Mucosa of stomach (tissue), 1 donor: ENCODE measurements around the gene GLO1.

Experiments used
- H3K27me3 ChIP-seq: one replicate; pipeline ENCODE4 v1.7.0; 2013; ENCODE audit warnings: mild to moderate bottlenecking, low read length; ENCODE audit not compliant: control insufficient read depth, insufficient read depth
- H3K36me3 ChIP-seq: one replicate; pipeline ENCODE4 v1.7.0; 2013; ENCODE audit warnings: low read length; ENCODE audit not compliant: control insufficient read depth, insufficient read depth
- H3K4me1 ChIP-seq: one replicate; pipeline ENCODE4 v1.7.0; 2013; ENCODE audit warnings: mild to moderate bottlenecking, low read length; ENCODE audit not compliant: control insufficient read depth, insufficient read depth
- H3K4me3 ChIP-seq: one replicate; pipeline ENCODE4 v1.7.0; 2013; ENCODE audit warnings: low read length
- H3K9ac ChIP-seq: one replicate; pipeline ENCODE4 v1.7.0; 2013; ENCODE audit warnings: mild to moderate bottlenecking, low read length, moderate library complexity
- H3K9me3 ChIP-seq: one replicate; pipeline ENCODE4 v1.7.0; 2013; ENCODE audit warnings: mild to moderate bottlenecking, low read length, moderate library complexity; ENCODE audit not compliant: control insufficient read depth
- donor health status: Pancreatic carcinoma.

Gene GLO1

DNA sequence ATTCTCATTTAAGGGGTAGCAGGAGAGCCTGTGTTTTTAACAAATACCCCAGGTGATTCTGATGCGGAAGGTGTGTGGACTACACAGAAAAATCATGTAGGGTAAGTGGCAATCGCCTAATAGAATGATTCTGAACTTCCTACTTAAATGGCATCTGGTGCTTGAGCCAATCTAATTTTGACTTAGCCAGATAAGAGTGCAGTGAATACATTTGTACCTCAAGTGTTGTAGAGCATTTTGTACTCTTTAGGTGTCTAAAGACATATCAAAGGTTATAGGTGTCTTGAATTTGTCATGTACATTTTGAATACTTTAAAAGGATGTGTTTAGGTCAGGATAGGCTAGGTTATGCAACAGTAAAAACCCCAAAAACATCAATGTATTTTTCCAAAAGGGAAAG, 53.2 kb downstream of the GLO1 start:
- H3K9me3 ChIP-seq, result no peaks in the 10 kb centered on the region
- no peak overlapping the region for H3K4me3 ChIP-seq
- no peaks in the 10 kb centered on the region for H3K27me3 ChIP-seq
- no peak overlapping the region for H3K9ac ChIP-seq
- H3K4me1 ChIP-seq, result no peaks in the 10 kb centered on the region
- H3K36me3 ChIP-seq, result no peaks in the 10 kb centered on the region

- H3K36me3 ChIP-seq, result no peaks in the 10 kb centered on the region
- no peak overlapping the region for H3K9ac ChIP-seq
- no peaks in the 10 kb centered on the region for H3K9me3 ChIP-seq
- H3K4me3 ChIP-seq, result no peak overlapping the region
- H3K27me3 ChIP-seq, result no peaks in the 10 kb centered on the region
- H3K4me1 ChIP-seq, result no peaks in the 10 kb centered on the region
Observed at GRCh38 chr6:38648629-38649028, 54.3 kb downstream of the GLO1 start.

DNA sequence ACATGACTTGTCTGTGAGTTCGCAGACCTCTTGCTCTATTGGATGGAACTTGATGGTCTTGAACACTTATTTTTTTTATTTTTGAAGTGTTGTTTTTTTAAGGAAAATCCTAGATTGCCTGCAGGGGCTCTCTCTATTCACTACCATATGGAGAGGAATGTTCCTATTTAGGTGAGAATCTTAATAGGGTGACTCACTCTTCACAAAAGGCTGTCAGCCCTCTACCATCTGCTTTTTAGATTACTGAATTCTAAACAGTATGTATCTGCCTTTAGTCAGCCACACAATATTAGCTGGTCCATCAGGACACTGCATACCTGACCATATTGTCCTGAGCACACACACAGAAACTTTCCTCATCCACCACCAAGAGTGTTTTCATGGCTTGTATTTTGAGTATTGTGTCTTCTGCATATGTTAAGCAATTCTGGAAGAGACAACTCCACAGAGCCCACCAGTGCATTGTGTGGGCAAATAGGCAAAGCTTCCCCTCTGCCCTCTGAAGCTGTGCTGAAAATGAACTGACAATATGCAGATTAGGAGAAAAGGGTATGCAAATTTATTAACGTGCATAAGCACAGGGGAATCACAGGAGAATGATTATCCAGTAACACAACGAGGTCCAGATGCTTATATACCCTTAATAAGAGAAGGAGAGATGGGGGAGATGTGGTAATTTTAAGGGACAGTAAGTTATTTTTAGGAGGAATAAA, 56.6 kb downstream of the GLO1 start:
- Histone ChIP-seq H3K4me1 (no peaks in the 10 kb centered on the region), H3K36me3 (no peaks in the 10 kb centered on the region), H3K27me3 (no peaks in the 10 kb centered on the region), H3K9me3 (no peaks in the 10 kb centered on the region), H3K9ac (no peak overlapping the region), H3K4me3 (no peak overlapping the region)

- H3K36me3 ChIP-seq, result no peaks in the 10 kb centered on the region
- no peaks in the 10 kb centered on the region for H3K9me3 ChIP-seq
- no peaks in the 10 kb centered on the region for H3K27me3 ChIP-seq
- no peak overlapping the region for H3K9ac ChIP-seq
- H3K4me1 ChIP-seq, result no peaks in the 10 kb centered on the region
- H3K4me3 ChIP-seq, result no peak overlapping the region
Observed at GRCh38 chr6:38644951-38645350, 58.0 kb downstream of the GLO1 start.

DNA sequence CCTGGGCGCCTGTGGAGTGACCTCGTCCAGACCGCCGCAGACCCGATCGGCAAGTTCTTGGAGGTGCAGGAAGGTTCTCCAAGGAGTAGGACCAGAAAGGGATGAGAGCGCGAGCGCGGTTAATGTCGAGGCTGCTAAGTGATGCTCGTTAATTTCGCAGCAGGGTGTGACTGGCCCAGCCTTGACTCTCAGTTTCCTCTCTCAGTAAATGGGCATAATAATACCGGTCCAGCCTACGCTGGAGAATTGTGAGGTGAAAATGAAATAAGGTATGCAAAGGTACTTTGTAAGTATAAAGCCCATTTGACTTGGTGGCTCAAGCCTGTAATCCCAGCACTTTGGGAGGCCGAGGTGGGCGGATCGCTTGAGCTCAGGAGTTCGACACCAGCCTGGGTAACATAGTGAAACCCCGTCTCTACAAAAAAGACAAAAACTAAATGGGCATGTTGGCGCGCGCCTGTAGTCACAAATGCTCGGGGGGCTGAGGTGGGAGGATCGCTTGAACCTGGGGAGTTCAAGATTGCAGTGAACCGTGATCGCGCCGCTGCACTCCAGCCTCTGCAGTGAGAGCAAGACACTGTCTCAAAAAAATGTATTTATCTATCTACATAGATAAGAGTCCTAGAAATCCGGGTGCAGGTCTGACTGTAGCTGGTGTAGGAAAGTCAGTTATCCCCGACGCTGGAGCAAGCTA, 62.6 kb downstream of the GLO1 start:
- H3K9ac ChIP-seq, result peak overlapping the region; percentile 91
- H3K4me3 ChIP-seq, result peak overlapping the region; percentile 84
- H3K4me1 ChIP-seq, result peaks cover 14% of the 10 kb centered on the region
- no peaks in the 10 kb centered on the region for H3K27me3 ChIP-seq
- H3K9me3 ChIP-seq, result no peaks in the 10 kb centered on the region
- no peaks in the 10 kb centered on the region for H3K36me3 ChIP-seq

DNA sequence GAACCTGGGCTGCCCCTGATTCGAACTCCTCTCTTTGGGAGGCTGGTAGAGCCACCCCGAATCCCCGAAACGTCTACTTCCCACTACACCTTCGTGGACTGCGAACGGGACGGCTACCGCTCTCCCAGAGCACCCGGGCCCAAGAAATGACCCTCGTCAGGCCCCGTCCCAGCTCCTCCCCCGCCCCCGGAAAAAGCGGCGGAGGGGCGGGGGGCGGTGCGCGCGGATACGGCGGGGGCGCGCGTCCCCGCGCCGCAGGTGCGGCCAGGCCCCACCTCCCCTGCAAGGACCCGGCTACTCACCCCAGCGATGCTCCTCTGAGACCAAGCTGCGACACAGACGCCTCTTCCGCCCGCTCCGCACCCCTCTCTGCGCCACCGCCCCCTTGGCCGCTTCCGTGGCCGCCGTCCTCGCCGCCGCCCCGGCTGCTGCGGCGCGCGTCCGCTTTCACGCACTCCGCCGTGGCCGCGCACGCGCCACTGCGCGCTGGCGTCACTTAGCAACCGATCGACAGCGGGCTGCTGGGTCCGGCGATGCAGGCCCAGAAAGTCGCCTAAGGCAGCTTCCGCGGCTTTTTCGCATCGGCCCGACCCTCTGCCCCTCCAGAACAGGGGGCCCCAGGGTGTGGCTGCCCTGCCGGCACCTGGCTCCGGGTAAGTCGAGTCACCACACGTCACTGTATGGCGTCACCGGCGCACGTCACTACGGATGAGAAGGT, 63.3 kb downstream of the GLO1 start, which contains the start of gene BTBD9:
Gene BTBD9, minus strand, starts transcription at position 432 of the 718 bp plus-strand sequence.
- Histone ChIP-seq H3K4me1 (peaks cover 16% of the 10 kb centered on the region), H3K27me3 (no peaks in the 10 kb centered on the region), H3K9ac (peak within 1 kb of the TSS; percentile 91), H3K9me3 (no peaks in the 10 kb centered on the region), H3K4me3 (peak within 1 kb of the TSS; percentile 84), H3K36me3 (no peaks in the 10 kb centered on the region)

GRCh38 chr6:38638941-38639497, 63.9 kb downstream of the GLO1 start:
- H3K36me3 ChIP-seq, result no peaks in the 10 kb centered on the region
- peak overlapping the region; percentile 84 for H3K4me3 ChIP-seq
- H3K9me3 ChIP-seq, result no peaks in the 10 kb centered on the region
- peaks cover 18% of the 10 kb centered on the region for H3K4me1 ChIP-seq
- peak overlapping the region; percentile 91 for H3K9ac ChIP-seq
- H3K27me3 ChIP-seq, result no peaks in the 10 kb centered on the region

- Histone ChIP-seq H3K27me3 (no peaks in the 10 kb centered on the region), H3K9ac (no peak overlapping the region), H3K4me3 (no peak overlapping the region), H3K9me3 (no peaks in the 10 kb centered on the region), H3K36me3 (no peaks in the 10 kb centered on the region), H3K4me1 (peaks cover 25% of the 10 kb centered on the region)
Observed at GRCh38 chr6:38637756-38638155, 65.2 kb downstream of the GLO1 start.

- Histone ChIP-seq H3K36me3 (no peaks in the 10 kb centered on the region), H3K4me1 (peaks cover 25% of the 10 kb centered on the region), H3K9ac (no peak overlapping the region), H3K27me3 (no peaks in the 10 kb centered on the region), H3K9me3 (no peaks in the 10 kb centered on the region), H3K4me3 (no peak overlapping the region)
Observed at GRCh38 chr6:38636027-38636426, 66.9 kb downstream of the GLO1 start.

GRCh38 chr6:38634518-38634917, 68.4 kb downstream of the GLO1 start:
- H3K36me3 ChIP-seq, result no peaks in the 10 kb centered on the region
- H3K9ac ChIP-seq, result no peak overlapping the region
- no peak overlapping the region for H3K4me3 ChIP-seq
- H3K4me1 ChIP-seq, result peaks cover 25% of the 10 kb centered on the region
- no peaks in the 10 kb centered on the region for H3K9me3 ChIP-seq
- H3K27me3 ChIP-seq, result no peaks in the 10 kb centered on the region

DNA sequence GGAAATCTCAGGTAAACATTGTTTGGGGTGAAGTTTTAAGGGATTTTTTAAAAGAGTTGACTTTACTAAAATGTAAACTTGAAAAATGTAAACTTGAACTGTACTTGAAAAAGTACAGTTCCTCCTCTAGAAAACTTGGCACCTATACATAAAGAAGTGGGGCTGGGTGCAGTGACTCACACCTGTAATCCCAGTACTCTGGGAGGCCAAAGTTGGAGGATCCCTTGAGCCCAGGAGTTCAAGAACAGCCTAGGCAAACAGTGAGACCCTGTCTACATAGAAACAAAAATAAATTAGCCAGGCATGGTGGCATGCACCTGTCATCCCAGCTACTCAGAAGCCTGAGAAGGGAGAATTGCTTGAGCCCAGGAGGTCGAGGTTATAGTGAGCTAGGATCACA, 70.5 kb downstream of the GLO1 start:
- Histone ChIP-seq H3K4me1 (peaks cover 25% of the 10 kb centered on the region), H3K9ac (no peak overlapping the region), H3K9me3 (no peaks in the 10 kb centered on the region), H3K36me3 (no peaks in the 10 kb centered on the region), H3K4me3 (no peak overlapping the region), H3K27me3 (no peaks in the 10 kb centered on the region)
